ENCODE results near the gene INSIG2. TPM values are rescaled to one million over a fixed set of nuclear protein-coding genes. Genes with fewer than 3 reads are reported as not detected.

The INSIG2 gene
- total and polyA plus RNA-seq, 2 of the 8 experiments (the other 6 are each of a cell fraction or from before 2014, with no cell fraction given) = 7.0 to 11.2 TPM

DNA sequence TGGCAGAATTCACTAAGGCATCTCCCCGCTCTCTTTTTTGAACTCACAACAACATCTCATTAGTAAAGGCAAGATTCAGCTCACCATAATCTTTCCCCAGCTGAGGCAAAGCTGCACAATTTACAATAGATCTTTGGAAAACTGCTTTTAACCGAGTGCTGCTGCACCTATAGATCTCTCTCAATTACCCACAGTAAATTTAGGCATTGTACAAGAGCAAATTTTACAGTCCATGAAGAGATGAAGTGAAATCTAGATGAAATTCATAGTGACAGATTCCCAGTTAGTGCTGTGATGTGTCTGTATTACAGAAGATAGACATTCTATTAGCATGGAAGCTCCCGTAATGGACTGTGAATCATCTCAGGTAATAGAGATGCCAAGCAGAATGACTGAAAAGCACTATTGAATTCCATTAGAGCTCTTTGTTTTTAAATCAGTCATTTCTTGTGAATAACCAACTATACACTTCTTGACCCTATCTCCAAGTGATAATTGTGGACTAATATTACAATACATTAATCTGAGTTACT, 36.4 kb upstream of the INSIG2 start (continued):
- TF ChIP-seq TEAD4 (IDR thresholded peaks at IDR 0.05; ENCODE audit: low read depth, low read length) = no peak
- TF ChIP-seq KDM5A (IDR thresholded peaks at IDR 0.05; ENCODE audit: low read length) = no peak
- no peak for TF ChIP-seq ZNF274 (IDR thresholded peaks at IDR 0.05; ENCODE audit: borderline replicate concordance, extremely low read depth, low read length)
